A172 (cell line): ENCODE results near the gene SH3RF3. TPM values are rescaled to one million over a fixed set of nuclear protein-coding genes. Genes with fewer than 3 reads are reported as not detected.

Experiments
- DNase-seq: peaks from one replicate; pipeline ENCODE4 v3.0.0-alpha.2; 2015; ENCODE audit warnings: low spot score
- total RNA-seq: library from RNA; depleted of rRNA; stranded (reverse); fragments of >200 nt; shearing (Covaris generic); gene quantifications from 2 replicates; pipeline ENCODE4 v1.2.3, GENCODE V29; 2014

Gene SH3RF3
- total RNA-seq, 1 experiment from 2014 or later, result 3.6 TPM

DNA sequence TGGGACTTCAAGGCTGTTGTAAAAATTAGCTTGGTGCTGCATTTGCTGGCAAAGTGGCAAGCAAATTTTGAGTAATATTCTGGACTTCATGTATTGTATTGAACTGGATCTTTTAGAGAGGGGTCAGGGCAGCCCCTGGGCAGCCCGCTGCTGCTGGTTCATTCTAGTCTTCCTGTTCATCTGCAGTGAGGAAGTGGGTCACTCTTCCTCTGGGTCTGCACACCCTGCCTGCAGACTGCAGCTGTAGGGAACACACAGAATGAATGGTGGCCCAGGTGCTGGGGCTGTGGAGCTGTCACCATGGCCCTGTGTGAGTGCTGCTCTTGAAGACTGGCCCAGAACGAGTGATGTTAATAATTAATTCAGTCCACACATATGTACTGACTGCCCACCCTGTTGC is 9.4 kb downstream of the SH3RF3 start:
- no peak for DNase-seq

GRCh38 chr2:109139002-109139401 is 10.0 kb downstream of the SH3RF3 start:
- DNase-seq, result no peak

- DNase-seq, result no peak
Observed at GRCh38 chr2:109139865-109140396, 10.9 kb downstream of the SH3RF3 start.

- no peak for DNase-seq
Observed at GRCh38 chr2:109141006-109141600, 12.1 kb downstream of the SH3RF3 start.

DNA sequence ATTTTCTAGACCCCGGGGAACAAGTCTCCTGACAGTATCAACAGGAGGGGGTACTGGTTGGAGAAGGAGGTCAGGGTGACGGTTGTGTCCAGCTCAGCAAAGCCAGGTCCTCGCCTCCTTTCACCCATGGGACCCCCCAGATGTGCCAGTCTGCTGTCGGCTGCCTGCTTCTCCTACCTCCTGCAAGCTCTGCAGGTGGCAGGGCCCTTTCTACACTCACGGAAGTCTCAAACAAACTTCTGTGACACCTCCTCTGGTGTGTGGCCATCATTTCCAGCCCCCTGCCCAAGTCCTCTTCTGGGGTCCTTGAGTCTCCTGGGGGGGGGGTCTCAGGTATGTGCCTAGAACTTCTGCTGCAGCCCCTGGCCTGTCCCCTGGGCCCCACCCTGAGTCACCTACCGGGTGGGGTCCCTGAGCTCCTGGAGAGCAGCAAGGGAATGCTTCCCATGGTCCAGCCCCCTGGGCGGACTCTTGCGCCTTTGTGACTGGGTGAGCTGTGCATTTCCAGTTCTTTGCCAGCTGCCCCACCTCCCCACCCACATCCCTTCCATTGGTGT is 12.8 kb downstream of the SH3RF3 start:
- DNase-seq, result no peak

DNA sequence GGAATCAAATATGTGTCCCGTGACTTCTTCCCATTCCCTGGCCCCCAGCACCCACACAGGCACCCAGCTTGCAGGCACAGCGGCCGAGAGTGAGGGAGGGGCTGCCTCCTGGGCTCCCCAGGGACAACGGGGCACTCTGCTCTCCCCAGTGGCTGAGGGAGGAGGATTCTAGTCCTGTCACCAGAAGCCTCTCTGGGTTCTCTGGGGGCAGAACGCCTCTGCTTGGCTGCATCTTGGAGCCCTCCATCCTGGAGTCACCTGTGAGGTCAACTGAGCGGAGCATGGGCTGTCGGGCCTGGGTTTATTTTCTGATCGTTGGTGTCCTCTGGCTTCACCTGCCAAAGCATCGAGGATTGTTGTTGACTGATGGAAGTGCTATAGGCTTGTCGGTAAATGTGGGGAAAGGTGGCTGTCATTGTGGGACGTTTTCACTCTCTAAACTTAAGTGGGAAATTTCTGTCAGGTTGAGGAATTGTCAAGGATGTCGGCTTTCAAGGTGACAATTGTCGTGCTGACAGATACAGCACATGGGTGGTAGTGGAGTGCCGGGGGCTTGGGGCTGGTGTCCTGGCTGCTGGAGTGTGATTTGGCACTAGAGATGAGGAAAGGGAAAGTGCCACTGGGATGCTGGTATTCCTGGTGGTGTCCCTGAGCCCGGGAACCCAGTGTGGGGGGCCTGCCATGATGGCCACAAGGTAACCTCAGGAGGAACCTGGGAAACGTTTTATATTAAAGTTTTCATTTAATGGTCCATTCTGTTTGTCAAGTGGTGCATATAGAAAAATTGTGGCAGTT is 13.6 kb downstream of the SH3RF3 start:
- no peak for DNase-seq

- DNase-seq, result no peak
Observed at GRCh38 chr2:109143214-109144187, 14.5 kb downstream of the SH3RF3 start.

DNA sequence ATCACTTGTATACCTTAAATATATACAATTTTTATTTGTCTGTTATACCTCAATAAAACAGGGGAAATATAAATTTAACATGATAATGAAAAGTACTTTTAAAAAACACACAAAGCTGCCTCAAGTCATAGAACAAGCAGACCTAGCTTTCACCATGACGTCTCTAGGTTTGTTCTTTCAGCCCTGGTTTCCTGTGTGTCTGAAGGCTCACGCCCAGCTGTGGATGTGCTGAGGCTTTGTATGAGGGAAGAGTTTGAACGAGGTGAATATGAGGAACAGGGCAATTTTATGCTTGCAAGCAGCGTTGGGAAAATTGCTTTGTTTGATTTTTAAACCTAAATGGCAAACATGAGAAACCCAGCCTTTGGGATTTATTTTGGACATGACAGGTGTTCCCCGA is 15.3 kb downstream of the SH3RF3 start:
- DNase-seq, result no peak

DNA sequence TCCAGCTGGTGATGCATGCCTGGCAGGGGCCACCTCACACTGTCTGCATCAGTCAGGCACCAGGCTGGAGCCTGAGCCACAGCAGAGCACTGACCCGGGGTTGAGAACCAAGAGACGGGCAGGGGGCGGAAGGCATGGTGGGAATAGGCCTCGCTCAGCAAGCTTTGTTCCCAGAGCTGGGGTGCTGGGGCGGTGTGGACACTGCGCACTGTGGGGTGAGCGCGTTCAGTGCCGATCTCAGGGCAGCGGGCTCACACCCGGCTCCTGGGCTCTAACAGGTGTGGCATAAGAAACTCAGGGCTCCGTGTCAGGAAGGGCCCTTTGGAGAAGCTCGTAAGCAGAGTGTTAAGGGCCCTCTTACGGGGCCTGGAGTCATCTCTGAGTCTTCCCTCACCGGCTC is 15.7 kb downstream of the SH3RF3 start:
- no peak for DNase-seq

- DNase-seq, result no peak
Observed at GRCh38 chr2:109145286-109145685, 16.3 kb downstream of the SH3RF3 start.

DNA sequence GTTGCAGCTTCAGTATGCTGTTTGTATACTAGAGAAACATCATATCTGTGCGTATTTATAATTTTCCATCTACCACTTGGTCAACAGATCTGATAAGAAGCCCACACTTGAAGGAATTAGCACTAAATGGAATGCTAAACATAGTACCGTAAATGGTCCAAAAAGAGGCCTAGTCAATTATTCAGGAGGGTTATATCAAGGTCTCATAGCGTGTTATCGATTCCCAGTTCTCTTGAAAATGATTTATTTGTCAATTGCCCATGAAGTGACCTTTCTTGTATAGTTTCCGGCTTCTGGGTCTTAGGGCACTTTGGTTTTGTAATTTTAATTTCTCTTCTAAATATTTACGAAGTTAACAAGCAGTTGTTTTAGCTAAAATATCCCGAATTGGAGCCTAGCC is 18.4 kb downstream of the SH3RF3 start:
- DNase-seq, result no peak

- no peak for DNase-seq
Observed at GRCh38 chr2:109148117-109148746, 19.2 kb downstream of the SH3RF3 start.

DNA sequence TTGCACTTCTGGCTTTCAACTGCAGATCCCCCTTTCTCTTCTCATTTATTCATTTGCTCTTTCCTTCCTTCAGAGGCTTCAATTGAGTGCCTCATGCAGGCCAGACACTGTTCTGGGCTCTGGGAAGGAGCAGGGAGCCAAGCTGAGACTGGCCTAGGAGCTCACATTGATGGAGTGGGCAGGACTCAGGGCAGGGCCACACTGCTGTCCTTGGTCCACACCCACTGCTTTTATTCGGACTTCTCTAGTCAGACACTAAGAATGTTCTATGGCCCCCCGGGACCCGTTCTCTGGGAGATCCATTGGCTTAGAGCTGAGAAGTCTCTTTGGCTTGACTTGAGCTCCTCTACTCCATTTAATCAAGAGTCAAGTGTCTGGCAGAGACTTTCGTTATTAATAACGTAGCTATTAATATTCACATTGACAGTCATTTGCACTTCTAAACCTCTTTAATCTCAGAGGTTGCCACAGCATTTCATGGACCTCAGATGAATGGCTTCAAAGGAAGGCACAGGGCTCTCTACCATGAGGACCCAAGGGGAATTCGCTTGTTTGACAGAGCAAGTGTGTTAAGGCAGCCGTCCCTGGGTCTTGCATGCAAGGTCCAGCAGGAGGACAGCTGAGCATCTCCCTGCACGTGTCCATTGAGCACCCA is 20.1 kb downstream of the SH3RF3 start:
- DNase-seq, result no peak

- DNase-seq, result no peak
Observed at GRCh38 chr2:109150559-109150958, 21.6 kb downstream of the SH3RF3 start.

DNA sequence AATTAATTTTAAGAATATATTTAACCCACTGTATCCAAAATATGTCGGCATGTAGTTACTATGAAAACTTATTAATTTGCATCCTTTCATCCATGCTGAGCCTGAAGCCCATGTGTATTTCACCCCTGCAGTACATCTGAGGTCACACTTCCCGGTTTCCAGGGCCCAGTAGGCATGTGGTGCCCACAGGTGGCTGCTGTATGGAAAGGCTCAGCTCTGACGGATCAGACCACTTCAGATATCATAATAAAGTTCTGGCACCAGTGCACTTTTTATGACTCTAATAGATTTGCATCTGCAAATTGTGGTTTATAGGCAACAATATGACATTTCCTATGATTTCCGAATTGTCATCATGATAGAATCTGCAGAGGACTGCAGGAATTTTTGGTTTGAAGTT is 22.5 kb downstream of the SH3RF3 start:
- no peak for DNase-seq

DNA sequence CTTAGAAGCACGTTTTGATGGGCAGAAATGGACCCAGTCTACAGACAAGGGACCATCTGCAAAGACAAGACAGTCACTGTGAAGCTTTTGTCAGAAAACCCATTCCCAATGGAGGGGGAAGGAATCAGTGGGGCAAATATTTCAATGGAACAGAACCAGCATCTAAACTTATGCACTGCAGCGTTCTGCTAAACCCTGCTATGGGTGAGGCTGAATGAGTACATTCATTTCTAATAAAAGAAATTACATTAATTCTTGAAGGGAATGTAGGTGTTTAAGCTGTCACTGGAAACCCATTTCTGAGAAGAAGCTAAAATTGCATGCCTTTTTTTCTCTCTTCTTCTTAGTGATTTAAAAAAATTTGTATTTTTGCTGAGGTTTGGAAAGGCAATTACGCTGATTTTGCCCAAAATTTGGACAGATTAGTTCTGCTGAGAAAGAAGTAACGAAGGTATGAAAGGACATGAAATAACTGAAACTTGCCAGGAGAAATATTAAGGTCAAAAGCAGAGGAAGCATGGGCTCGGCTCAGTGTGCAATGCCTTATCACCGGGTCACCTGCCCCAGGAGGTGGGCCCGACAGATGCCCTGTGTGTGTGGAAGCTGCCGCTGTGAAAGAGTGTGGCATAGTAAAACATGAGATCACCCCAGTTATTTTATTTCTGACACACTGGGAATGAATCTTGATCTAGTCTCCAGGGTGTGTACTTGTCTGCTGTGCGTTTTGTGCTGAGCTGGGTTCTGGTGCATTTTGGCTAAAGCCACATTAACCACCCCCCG is 24.2 kb downstream of the SH3RF3 start:
- no peak for DNase-seq

DNA sequence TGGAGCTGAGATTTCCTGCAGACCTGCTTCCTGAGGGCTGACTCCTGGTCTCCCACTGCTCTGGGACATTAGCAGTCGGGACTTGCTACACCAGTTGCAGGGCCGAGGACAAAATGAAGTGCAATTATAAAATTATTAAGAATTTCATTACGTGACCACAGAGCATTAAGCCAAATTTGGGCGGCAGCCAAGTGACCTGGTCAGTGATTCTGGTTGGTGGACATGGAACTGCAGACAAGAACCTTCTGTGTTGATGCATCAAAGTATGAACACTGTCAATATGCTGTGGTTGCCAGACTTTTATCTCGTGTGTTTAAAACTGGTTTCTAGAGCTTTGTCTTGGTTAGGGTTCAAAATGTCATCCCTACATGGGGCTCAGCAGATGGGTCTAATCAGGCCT is 24.8 kb downstream of the SH3RF3 start:
- DNase-seq, result no peak

DNA sequence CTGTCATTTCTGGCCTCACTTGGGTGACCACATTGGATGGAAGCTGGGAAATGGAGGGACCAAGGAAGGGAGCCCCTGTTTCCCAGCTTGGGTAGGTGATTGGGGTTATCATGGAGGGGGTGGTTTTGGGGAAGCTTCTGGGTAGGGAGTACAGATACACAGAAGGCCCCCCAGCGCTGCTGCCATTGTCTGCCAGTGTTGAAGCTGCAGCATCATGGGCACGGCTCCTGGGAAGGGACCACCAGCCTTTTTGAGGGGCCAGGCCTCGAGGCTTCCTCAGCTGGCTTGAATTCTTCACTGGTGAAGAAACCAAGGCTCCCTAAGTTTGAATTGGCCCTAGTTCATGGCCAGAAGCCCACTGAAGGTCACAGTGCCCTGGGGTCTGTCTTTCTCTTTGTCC is 25.2 kb downstream of the SH3RF3 start:
- no peak for DNase-seq

DNA sequence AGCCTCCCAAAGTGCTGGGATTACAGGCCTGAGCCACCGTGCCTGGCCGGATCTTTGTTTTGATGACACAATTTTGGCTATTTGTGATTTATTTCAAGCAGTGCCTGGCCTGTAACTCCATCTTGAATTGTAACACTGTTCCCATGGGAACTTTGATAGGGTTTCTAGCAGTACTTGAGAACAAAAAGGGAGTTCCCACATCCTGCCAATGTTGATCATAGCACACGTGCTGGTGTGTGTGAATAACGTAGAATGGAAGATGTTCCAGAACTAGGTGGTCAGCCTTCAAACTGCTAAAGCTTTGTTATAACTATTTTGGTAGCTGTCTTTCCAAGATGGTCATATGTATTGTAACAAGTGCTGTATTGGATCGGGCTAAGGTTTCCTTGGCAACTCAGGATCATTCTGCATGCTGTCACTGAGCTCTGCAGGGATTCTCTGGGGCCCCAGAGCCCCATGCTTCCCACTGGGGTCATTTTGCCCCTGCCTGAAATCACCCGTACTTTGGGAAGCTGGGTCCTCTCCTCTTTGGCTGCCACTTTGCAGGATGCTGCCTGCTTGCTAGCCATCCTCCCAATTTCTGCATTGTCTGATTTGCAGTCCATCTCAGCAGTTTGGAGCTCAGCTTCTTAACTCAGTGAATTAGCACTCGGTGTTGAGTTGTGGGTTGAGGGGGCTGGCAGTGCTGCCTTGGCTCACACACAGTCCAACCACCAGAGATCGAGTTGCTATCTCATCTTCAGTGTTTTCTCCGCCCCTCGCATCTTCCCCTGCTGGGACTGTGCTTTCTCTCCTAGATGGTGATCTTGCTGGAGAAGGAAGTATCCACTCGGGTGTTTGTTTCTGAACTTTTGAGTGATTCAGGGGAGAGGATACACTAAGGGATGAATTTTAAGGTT is 26.8 kb downstream of the SH3RF3 start:
- no peak for DNase-seq
